Ecto neural progenitor cell (in vitro differentiated cells): Measurements from ENCODE around the gene ANKRD52.
A peak's percentile ranks its signal among the peaks of the same experiment; 100 is the strongest.
"Not testable (repeated sequence)": the region's sequence is repeated elsewhere in the genome, so short reads cannot be mapped to it uniquely, and the experiment has no call there.

Experiments used
- DNase-seq: peaks from one replicate; pipeline ENCODE4 v3.0.0-alpha.2; 2018; ENCODE audit warnings: low spot score

Gene ANKRD52

DNA sequence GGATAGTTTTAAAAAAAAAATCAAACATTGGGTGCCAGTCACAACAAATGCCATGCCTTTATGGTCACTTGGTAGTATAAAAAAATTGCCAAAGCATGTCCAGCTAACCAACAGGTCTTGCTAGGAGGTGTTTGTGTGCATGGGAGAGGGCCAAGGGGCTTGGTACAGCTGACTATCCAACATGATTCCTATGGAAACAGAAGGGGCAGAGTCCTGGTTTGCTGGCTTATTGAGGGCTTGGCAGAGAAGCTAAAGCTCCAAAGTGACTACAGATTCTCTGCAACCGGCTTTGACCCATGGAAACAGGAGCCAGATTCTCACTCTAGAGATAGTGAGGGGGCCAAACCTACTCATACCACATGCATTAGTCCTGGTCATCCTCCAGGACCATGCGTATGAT is 14.3 kb upstream of the ANKRD52 start:
- DNase-seq, result not testable (repeated sequence)

DNA sequence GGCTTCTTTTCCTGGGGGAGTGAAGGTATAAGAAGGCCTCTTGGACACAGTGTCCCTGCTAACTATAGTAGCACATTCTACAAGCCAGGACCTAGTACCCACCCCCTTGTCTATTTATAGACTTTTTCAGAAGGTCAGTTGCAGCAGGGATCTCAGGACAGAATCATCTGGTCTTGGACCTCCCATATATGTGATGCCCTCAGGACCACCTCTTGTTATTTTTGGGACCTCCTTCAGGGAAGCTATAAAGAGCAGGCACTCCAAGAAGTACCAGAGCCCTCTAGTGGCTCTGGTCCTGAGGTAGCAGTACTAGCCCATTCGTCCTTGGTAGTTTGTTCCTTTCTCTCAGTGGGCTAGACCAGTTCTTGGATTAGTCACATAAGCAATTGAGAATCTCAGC is 12.8 kb upstream of the ANKRD52 start:
- DNase-seq, result no peak

DNA sequence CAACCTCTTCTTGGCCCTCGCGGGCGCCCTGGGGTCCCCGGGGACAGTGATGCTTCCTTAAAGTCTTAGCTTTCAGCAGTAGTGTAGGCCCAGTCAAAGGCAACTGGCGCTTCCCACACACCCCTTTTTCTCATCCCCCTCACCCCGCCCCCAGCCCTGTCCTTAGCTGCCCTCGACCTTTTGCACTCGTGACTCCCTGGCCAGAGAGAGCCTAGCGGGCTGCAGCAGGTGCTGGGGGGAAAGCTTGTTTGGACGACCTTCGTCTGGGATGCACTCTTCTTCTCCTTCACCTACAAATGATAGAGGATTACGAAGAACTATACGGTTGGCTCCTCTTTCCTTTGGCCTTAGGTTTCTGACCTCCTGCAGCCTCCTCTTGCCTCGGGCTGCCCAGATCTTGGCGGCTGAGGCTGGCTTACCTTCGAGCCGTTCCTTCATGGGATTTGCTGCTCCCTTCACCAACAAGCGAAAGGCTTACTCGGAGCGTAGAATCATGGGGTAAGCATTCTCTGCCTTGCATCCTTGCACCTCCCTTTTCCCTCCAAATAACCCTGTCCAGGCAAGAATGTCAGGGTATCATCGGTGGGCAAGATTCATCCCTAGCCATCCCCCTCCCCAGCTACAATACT is 9.4 kb upstream of the ANKRD52 start:
- DNase-seq, result no peak

DNA sequence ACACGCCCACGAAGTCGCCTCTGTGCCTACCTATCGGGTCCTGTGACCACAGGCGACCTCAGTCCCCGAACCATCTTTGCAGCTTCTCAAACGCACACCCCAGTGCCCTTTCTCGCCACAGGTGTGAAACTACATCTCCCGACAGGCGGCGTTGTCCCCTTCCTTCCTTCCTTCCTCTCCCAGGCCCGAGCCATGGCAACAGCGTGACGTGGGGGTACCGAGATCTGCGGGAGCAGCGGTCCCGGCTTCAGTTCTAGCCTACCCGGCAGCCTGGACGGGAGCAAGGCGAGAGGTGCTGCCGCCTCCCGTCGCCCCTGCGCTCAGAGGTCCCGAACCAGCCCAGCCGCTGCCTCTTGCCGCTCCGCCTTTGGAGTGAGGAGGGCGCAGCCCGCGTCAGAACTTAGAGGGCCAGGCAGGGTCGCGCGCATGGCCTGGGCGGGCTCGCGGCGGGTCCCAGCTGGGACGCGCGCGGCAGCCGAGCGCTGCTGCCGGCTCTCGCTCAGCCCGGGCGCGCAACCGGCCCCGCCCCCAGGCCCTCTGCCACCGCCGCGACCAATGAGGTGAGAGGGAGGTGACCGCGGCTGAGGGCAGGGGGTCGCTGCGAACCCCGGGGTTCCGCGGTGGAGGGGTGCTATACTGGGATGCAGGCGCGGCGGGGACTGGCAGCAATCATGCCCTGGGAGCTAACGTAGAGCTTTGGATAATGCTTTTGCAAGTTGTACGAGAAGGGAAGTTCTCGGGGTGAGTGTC is 8.7 kb upstream of the ANKRD52 start, which contains the start of gene COQ10A:
Gene COQ10A, plus strand, starts transcription at position 250 of the 750 bp plus-strand sequence. Its CDS starts 177 bp downstream, at position 427.
- peak; percentile 95 for DNase-seq

DNA sequence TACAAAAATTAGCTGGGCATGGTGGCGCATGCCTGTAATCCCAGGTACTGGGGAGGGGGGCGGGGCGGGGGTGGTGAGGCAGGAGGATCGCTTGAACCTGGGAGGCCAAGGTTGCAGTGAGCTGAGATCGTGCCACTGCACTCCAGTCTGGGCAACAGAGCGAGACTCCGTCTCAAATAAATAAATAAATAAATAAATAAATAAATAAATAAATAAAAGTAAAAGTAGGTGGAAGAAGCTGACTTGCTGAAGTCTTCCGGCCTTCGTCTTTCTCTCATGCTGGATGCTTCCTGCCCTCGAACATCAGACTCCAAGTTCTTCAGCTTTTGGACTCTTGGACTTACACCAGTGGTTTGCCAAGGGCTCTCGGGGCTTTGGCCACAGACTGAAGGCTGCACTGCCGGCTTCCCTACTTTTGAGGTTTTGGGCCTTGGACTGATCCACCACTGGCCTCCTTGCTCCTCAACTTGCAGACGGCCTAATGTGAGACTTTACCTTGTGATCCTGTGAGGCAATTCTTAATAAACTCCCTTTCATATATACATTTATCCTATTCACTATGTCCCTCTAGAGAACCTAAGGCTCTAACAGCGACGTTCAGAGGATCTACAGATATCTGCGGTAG is 8.0 kb upstream of the ANKRD52 start:
- DNase-seq, result not testable (repeated sequence)

DNA sequence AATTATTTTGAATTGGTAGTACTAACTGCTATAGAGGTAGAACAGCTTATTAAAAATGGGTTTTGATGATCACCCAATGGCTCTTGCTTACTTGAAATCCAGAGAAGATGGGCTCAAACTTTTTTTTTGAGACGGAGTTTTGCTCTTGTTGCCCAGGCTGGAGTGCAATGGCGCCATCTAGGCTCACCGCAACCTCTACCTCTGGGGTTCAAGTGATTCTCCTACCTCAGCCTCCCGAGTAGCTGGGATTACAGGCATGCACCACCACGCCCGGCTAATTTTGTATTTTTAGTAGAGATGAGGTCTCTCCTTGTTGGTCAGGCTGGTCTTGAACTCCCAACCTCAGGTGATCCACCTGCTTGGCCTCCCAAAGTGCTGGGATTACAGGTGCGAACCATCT is 4.8 kb upstream of the ANKRD52 start:
- DNase-seq, result not testable (repeated sequence)

DNA sequence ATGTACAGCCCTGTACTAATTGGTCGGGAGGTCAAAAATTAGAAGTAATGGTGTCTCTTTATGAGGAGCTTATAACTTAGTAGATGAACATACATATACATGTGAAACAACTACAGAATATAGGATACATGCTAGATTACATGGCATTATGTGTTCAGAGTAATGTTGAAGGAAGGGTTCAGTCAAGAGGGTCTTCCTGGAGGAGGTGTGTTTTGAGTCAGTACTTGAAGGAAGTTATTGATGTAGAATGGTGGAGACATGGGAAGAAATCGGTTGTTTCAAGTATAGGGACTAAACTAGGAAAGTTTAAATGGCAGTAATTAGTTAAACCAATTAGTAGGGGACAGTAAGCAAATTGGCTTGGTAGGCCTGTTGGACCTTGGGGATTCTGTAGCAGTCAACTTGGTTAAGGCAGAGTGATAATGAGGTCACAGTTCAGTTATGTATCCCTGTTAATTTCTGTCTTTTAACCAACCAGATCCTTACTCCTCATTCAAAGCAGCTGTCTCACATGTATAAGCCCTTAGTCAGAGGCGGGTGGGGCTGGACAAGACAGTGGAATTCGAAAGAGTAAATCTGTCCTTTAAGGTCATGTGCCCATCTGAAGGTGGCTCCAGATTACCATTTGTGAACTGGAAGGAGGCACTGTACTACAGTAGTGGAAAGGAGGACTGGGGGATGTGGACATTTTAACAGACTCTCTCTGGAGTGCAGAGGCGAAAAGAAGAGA is 3.5 kb upstream of the ANKRD52 start:
- no peak for DNase-seq

DNA sequence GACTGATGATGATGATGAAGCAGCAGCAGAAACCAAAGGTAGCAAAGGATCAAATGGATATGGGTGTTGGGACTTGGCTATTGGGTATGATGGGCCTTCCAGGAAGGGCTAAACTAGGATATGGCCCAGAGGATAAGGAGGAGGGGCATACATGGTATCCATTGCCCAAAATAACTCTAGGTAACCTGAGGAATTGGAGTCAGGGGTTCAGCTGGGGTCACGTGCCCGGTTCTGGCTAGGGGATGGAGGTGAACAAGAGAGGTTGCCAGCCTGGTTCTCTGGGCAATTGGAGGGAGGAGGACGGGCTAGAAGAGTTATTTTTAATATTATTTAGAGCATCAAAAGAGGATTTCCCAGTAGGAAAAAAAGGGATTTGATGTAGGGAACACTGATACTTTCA is 2.7 kb upstream of the ANKRD52 start:
- no peak for DNase-seq

DNA sequence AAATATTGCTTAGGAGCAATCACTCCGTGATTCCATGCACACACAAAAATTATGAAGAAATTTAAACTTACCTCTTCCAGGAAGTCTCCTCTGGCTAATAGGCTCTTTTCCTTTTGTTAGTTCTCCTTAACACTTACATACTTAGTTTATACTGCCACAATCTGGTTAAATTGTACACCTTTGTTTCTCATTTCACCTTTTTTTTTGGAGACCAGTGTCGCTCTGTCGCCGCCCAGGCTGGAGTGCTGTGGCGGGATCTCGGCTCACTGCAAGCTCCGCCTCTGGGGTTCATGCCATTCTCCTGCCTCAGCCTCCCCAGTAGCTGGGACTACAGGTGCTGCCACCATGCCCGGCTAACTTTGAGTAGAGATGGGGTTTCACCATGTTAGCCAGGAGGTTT is 2.2 kb upstream of the ANKRD52 start:
- no peak for DNase-seq

DNA sequence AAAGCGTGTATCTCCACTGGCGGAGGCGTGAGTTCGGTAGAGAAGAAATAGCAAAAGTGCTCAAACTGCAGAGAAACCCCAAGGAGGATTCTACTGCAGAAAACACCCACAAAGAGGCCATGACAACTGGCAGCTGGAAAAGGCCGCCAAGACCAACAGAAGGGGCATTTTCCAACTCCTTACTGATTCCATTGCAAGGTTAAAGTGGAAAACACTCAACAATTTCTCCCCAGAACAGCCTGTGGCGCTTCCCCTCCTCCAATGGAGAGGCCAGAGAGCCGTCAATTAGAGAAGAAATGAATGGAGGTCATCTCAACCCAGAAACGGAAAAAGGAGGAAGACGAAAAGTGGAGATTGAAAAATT is 618 bp upstream of the ANKRD52 start:
- no peak for DNase-seq

DNA sequence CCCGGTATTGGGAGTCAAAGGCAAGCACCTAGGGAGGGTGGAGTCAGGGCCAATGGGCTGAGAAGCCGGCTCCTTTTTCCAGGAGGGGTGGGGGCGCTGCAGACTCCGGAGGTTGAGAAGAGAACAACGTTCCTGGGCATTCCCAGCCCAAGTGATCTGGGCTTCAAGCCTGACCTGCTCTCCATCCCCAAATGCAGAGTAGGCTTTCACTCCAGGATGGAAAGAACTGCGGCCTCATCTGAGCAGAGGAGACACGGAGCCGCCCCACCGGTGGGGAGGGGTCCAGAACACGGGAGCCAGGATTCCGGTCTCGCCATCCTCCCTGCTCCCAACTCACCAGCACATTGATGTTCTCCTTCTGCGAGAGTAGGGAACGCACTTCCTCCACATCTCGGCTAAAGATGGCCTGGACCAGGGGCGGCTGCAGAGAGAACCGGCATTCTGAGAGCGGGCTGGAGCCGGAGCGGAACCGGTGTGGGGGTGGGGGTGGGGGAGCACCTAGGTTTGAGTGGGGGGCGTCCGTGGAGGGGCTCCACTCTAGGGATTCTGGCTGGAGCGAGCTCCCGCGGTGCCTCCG is 605 bp downstream of the ANKRD52 start:
- peak; percentile 77 for DNase-seq

DNA sequence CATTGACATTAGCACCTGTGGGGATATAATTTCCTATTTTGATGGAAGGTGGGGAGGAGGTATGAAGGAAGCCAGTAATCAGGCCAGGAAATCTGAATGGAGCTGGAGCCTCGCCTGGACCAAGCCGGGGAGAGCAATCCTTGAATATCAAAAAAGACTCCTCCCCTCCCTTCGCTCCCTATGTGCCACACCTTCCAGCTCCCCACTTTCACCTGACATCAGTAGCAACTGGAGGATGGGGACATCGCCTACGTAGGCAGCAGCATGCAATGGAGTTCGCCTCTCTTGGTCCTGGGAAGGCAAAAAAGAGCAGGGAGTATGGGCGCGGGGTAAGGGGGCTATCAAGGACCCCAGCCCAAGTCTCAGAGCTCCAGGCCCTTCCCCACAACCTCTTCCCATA is 1.1 kb downstream of the ANKRD52 start:
- DNase-seq, result no peak

DNA sequence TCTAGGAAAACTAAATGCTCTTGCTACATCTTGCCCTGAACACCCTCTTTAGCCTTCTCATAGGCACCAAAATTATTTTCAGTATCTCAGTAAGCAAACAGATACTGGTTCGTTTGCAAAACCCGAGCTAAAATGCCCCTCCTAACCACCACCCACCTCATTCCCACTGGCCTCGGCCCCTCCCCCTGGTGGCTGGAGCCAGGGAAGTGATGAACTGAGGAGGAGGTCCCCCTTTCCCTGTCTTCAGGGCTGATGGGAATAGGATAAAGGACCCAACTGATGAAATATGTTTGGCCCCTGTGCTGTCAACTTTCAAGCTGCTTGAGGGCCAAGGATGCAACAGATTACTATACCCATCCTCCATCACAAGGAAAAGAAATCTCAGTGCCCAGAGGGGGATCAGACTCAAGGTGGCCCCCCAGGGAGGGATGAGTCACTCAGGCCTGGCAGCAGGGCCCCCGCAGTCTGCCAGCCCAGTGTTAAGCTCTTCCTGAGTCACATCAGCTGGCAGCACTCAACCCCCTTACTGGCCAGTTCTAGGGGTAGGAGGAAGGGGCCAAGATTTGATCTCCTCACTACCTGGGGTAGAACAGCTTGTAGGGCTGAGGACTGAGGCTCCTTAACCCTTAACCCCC is 1.7 kb downstream of the ANKRD52 start:
- no peak for DNase-seq

DNA sequence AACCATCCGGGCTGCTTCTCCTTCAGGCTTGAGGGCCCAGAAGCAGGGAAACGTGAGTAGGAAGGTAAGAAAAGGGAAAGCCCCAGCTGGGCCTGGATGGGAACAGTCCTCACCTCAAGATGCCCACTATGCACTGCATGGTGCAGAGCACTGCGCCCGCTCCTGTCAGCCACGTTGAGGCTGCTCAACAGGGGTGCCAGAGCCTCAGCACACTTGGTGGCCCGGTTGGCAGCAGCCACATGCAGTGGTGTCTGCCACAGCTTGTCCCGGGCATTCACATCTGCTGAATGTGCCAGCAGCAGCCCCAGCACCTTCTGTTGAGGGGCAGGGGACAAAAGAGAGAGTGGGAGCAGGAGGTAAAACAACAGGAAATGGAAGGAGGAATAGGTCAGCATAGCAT is 2.5 kb downstream of the ANKRD52 start:
- no peak for DNase-seq

DNA sequence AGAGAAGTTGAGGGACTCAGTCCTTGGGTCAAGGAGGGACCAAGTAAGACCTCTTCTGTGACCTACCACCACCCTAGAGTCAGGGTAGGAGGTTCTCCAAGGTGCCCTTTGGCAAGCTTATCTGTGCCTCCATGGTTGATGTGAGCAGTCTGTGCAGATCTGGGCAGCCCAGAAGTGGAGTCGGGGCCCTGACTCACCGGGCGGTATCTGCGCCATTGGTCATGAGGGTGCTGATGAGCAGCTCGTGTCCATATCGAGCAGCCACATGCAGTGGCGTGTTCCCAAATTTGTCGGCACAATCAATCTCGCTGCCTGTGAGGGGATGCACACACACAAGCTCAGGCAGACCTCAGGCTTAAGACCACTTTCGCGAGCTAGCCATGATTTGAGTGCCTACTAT is 5.1 kb downstream of the ANKRD52 start:
- DNase-seq, result no peak

DNA sequence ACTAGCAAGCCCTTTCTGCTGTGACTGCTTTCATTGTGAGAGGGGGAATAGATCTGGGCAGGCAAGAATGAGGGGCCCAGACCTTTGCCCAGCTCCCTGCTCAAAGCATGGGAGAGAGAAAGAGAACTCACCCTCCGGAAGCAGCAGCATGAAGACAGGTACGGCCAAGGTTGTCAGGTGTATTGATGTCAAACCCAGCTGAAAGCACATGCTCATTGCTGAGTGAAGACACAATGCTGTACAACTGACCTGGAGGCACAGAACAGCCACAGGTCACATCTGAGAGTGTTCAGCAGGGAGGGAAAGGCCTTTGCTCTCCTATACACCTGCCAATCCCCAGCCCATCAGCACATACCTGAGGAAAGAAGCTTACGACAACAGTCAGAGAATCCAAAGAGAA is 5.5 kb downstream of the ANKRD52 start:
- DNase-seq, result no peak

DNA sequence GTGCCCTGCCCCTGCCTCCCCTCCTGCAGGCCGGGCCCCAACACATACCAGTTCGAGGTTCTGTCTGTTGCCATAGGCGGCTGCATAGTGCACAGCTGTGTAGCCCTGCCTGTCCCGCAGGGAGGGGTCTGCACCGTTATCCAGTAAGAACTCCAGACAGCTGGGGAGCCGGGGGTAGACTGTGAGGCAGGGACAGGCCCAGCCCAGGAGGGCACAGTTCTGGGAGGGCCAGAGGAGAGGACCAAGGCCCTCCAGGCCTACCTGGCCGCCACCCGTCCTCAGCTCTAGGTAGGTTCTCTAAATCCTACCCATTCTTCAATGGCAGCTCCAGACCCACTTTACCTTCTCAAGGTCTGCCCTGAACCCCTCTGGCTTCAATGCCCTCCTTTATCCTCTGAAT is 9.5 kb downstream of the ANKRD52 start:
- DNase-seq, result no peak

DNA sequence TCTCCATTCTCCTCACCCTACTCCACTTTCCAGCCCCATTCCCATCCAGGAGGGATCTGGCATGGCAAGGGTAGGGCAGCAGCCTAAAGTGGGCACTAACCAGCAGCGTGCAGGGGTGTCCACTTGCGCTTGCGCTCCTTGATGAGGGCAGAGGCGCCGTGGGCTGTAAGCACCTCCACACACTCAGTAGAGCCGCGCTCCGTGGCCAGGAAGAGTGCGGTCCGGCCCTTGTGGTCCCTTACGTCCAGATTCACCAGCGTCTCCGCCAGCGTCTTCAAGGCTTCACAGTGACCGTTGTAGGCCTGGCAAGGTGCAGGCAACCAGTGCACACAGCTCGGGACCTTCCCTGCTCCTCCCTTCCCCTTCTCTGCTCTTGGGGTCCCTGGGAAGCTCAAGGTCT is 10.3 kb downstream of the ANKRD52 start:
- no peak for DNase-seq

DNA sequence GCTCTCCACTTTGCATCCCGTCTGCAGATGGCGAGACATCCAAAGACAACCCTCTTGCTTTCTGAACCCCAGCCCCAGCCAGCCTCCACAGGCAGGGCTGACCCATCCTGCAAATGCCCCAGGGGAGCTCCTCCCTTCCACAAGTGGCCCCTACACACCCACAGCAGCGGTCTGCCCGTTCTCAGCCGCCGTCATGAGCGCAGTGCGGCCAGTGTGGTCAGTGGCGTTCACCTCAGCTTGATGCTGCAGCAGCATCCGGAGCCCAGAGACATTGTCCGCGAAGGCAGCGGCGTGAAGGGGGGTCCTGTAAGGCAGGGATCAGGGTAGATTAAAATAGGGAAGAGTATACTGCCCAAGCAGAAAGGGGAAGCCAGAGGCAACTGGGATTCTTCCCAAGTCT is 13.7 kb downstream of the ANKRD52 start:
- DNase-seq, result no peak

DNA sequence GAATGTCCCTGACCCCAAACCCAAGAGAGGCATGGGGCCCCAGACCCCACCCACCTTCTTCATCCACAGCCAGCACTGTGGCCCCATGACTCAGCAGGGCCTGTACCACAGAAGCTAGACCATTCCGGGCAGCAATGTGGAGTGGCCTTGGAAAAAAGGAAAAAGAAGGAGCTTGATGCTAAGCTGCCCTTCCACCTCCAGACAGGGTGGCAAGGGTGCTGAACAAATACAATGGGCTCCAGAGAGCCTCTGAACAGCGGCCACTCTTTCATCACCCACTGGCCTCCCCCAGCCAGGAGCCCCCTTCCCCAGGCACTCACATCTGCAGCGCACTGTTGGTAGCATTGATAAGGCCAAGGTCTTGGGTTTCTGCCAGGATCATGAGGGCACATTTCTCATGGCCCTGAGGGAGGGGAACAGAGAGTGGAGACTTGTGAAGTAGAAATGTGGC is 14.4 kb downstream of the ANKRD52 start:
- no peak for DNase-seq

DNA sequence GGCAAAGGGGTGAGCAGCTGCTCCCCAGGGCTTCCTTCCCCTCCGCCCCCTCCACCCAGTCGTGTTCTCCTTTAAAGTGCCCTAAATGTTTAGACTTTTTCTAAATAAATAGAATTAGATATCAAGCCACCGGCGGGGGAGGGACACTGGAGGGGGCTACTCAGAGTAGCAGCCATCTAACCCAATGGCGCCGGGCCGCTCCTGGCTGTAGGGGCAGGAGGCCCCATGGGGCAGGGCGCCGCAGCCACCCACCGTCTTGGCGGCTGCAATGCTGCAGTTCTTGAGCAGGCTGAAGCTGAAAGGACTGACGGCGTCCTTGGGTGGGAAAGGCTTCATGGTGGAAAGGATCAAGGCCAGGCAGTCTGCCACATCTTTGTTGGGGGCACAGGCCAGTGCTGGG is 15.2 kb downstream of the ANKRD52 start:
- no peak for DNase-seq
